Aorta (tissue), 5 donors: ENCODE measurements around the gene RASSF5. TPM values are rescaled to one million over a fixed set of nuclear protein-coding genes. Genes with fewer than 3 reads are reported as not detected.

Source experiments
- ATAC-seq: fragments of 200-7000 bp; cut with Tn5 transposase; one replicate; pipeline ENCODE4 v1.9.1; 2022; ENCODE audit warnings: moderate library complexity; ENCODE audit not compliant: low FRiP score
- DNase-seq, 2 donors: peaks; one replicate each; pipeline ENCODE4 v3.0.0-alpha.2; 2020
- H3K27ac ChIP-seq, 2 donors: one replicate each; pipeline ENCODE4 v1.5.1; 2013; ENCODE audit warnings: low read length in 2 of 2, mild to moderate bottlenecking in 2 of 2, moderate library complexity in 2 of 2, control low read depth in 1 of 2, inconsistent platforms in 1 of 2, low read depth in 1 of 2
- H3K27me3 ChIP-seq, 2 donors: one replicate each; pipeline ENCODE4 v1.6.1; 2013; ENCODE audit warnings: control low read depth in 1 of 2, low read length in 1 of 2, mild to moderate bottlenecking in 1 of 2, moderate library complexity in 1 of 2; ENCODE audit not compliant: insufficient read depth in 2 of 2, control insufficient read depth in 1 of 2
- H3K36me3 ChIP-seq, 2 donors: one replicate each; pipeline ENCODE4 v1.6.1; 2013; ENCODE audit warnings: control low read depth in 1 of 2, low read length in 1 of 2, mild to moderate bottlenecking in 1 of 2; ENCODE audit not compliant: insufficient read depth in 2 of 2, control insufficient read depth in 1 of 2
- H3K4me1 ChIP-seq, 2 donors: one replicate each; pipeline ENCODE4 v1.6.1; 2013; ENCODE audit warnings: low read length in 2 of 2, control low read depth in 1 of 2, mild to moderate bottlenecking in 1 of 2, moderate library complexity in 1 of 2; ENCODE audit not compliant: insufficient read depth in 2 of 2, control insufficient read depth in 1 of 2
- H3K4me3 ChIP-seq, 2 donors: one replicate each; pipeline ENCODE4 v1.5.1; 2013; ENCODE audit warnings: low read length in 2 of 2, control low read depth in 1 of 2, mild to moderate bottlenecking in 1 of 2
- H3K9me3 ChIP-seq: one replicate; pipeline ENCODE4 v1.6.1; 2013; ENCODE audit warnings: mild to moderate bottlenecking, low read length; ENCODE audit not compliant: control insufficient read depth
- WGBS, 2 donors: extraction: QIAGEN DNeasy Blood & Tissue Kit; methylation state at CpG; one replicate each; pipeline ENCODE4 v1.1.7; 2013; 5-methylcytosine and 5-hydroxymethylcytosine counted together
- intact Hi-C, 2 donors: fragments of 100-400 bp; cut with DNase I; formaldehyde crosslinking; loops; one replicate each; pipeline versions ENCODE4 v1.14.2 to v1.15.0; 2022
- polyA plus RNA-seq, 2 donors: library from polyadenylated mRNA; stranded (reverse); fragments of 200-250 nt; gene quantifications; one replicate each; pipeline ENCODE4 v1.2.3, GENCODE V29; 2013
- total RNA-seq, 2 donors: library from RNA; stranded (reverse); fragmentation: NEBNext Ultra II Directional; extraction: Animal tissue kit (Norgen Biotek cat#: 25700); gene quantifications; one replicate each; pipeline ENCODE4 v1.2.1, GENCODE V29; 2021
- donor health status: healthy with polysubstance abuse.
- donor health status: Bipolar disorder and iron deficiency.
- donor health status: DM: no; HTN: no; CAD: no.
- donor health status: DM: no; HTN: no; CAD: no.
- donor health status: DM: yes; HTN: yes; CAD: no.

The RASSF5 gene
- total and polyA plus RNA-seq, 4 donors, result 2.1 to 18.2 (median 9.9) TPM

- Histone ChIP-seq H3K4me3 (no peak overlapping the region), H3K4me1 (no peaks in the 10 kb centered on the region), H3K36me3 (no peaks in the 10 kb centered on the region), H3K9me3 (no peaks in the 10 kb centered on the region), H3K27me3 (no peaks in the 10 kb centered on the region), H3K27ac (no peak overlapping the region)
- intact Hi-C loops, result no loop called here
- no peak for ATAC-seq
- 81 to 95% methylated on average over 2 of the region's 2 CpGs for WGBS, 2 donors
- DNase-seq, result no peak
Measured at GRCh38 chr1:206550446-206550845, 43.1 kb downstream of the RASSF5 start.

- H3K4me3 ChIP-seq, result no peak overlapping the region
- H3K36me3 ChIP-seq, result no peaks in the 10 kb centered on the region
- H3K27ac ChIP-seq, result no peak overlapping the region
- intact Hi-C loops, result no loop called here
- H3K9me3 ChIP-seq, result no peaks in the 10 kb centered on the region
- ATAC-seq, result no peak
- DNase-seq, result no peak
- no peaks in the 10 kb centered on the region for H3K4me1 ChIP-seq
- WGBS, 2 donors, result 89 to 93% methylated on average over 9 of the region's 9 CpGs
- H3K27me3 ChIP-seq, result no peaks in the 10 kb centered on the region
Measured at GRCh38 chr1:206551296-206551985, 44.1 kb downstream of the RASSF5 start.

GRCh38 chr1:206551986-206552326 is 44.6 kb downstream of the RASSF5 start:
- no peak for DNase-seq
- Histone ChIP-seq H3K4me3 (no peak overlapping the region), H3K36me3 (no peaks in the 10 kb centered on the region), H3K4me1 (no peaks in the 10 kb centered on the region), H3K27me3 (no peaks in the 10 kb centered on the region), H3K9me3 (no peaks in the 10 kb centered on the region), H3K27ac (no peak overlapping the region)
- 95 to 97% methylated on average over 3 of the region's 3 CpGs for WGBS, 2 donors
- intact Hi-C loops, result no loop called here
- no peak for ATAC-seq

- ATAC-seq (no peak), DNase-seq (no peak)
- intact Hi-C loops, result no loop called here
- Histone ChIP-seq H3K4me3 (no peak overlapping the region), H3K9me3 (no peaks in the 10 kb centered on the region), H3K27ac (no peak overlapping the region), H3K27me3 (no peaks in the 10 kb centered on the region), H3K36me3 (no peaks in the 10 kb centered on the region), H3K4me1 (no peaks in the 10 kb centered on the region)
- WGBS, 2 donors, result 95 to 100% methylated on average over 3 of the region's 3 CpGs
Measured at GRCh38 chr1:206554211-206554610, 46.9 kb downstream of the RASSF5 start.

GRCh38 chr1:206554701-206555472 is 47.6 kb downstream of the RASSF5 start:
- ATAC-seq (no peak), DNase-seq (no peak)
- no peaks in the 10 kb centered on the region for H3K27me3 ChIP-seq
- intact Hi-C loops, result no loop called here
- H3K27ac ChIP-seq, result no peak overlapping the region
- no peaks in the 10 kb centered on the region for H3K4me1 ChIP-seq
- no peak overlapping the region for H3K4me3 ChIP-seq
- H3K9me3 ChIP-seq, result no peaks in the 10 kb centered on the region
- no peaks in the 10 kb centered on the region for H3K36me3 ChIP-seq
- WGBS, 2 donors, result 83 to 94% methylated on average over 1 of the region's 1 CpG

GRCh38 chr1:206555473-206555935 is 48.2 kb downstream of the RASSF5 start:
- ATAC-seq (no peak), DNase-seq (peak in 1 of 2 donors; percentile 63)
- Histone ChIP-seq H3K27ac (no peak overlapping the region), H3K9me3 (no peaks in the 10 kb centered on the region), H3K4me1 (no peaks in the 10 kb centered on the region), H3K36me3 (no peaks in the 10 kb centered on the region), H3K4me3 (no peak overlapping the region), H3K27me3 (no peaks in the 10 kb centered on the region)
- intact Hi-C loops, result no loop called here
- 55 to 59% methylated on average over 10 of the region's 10 CpGs for WGBS, 2 donors

- no peak for DNase-seq
- H3K4me3 ChIP-seq, result no peak overlapping the region
- no peaks in the 10 kb centered on the region for H3K9me3 ChIP-seq
- no peak for ATAC-seq
- no peaks in the 10 kb centered on the region for H3K27me3 ChIP-seq
- H3K4me1 ChIP-seq, result no peaks in the 10 kb centered on the region
- no peak overlapping the region for H3K27ac ChIP-seq
- 83 to 89% methylated on average over 7 of the region's 7 CpGs for WGBS, 2 donors
- H3K36me3 ChIP-seq, result no peaks in the 10 kb centered on the region
- intact Hi-C loops, result no loop called here
Measured at GRCh38 chr1:206556047-206556749, 48.9 kb downstream of the RASSF5 start.

- H3K4me1 ChIP-seq, result no peaks in the 10 kb centered on the region
- whole genome bisulfite sequencing, 2 donors, result 1 to 2% methylated on average over 46 to 67 of the region's 67 CpGs
- DNase-seq, result peak; percentile 93
- intact Hi-C loops, result no loop called here
- peak overlapping the region; percentile 8 to 15 for H3K4me3 ChIP-seq
- no peaks in the 10 kb centered on the region for H3K36me3 ChIP-seq
- no peak overlapping the region for H3K27ac ChIP-seq
- no peaks in the 10 kb centered on the region for H3K27me3 ChIP-seq
- H3K9me3 ChIP-seq, result no peaks in the 10 kb centered on the region
- ATAC-seq, result peak; percentile 83
Measured at GRCh38 chr1:206556750-206557635, 49.7 kb downstream of the RASSF5 start.
